ENCODE measurements around the gene RNASE1. TPM values are rescaled to one million over a fixed set of nuclear protein-coding genes. Genes with fewer than 3 reads are reported as not detected.
"Not testable (repeated sequence)": the region's sequence is repeated elsewhere in the genome, so short reads cannot be mapped to it uniquely, and the experiment has no call there.

RNASE1 gene
- 2.1 and 9.4 TPM in 2 replicates for total RNA-seq (2014; rRNA removed; shearing (Covaris generic))

DNA sequence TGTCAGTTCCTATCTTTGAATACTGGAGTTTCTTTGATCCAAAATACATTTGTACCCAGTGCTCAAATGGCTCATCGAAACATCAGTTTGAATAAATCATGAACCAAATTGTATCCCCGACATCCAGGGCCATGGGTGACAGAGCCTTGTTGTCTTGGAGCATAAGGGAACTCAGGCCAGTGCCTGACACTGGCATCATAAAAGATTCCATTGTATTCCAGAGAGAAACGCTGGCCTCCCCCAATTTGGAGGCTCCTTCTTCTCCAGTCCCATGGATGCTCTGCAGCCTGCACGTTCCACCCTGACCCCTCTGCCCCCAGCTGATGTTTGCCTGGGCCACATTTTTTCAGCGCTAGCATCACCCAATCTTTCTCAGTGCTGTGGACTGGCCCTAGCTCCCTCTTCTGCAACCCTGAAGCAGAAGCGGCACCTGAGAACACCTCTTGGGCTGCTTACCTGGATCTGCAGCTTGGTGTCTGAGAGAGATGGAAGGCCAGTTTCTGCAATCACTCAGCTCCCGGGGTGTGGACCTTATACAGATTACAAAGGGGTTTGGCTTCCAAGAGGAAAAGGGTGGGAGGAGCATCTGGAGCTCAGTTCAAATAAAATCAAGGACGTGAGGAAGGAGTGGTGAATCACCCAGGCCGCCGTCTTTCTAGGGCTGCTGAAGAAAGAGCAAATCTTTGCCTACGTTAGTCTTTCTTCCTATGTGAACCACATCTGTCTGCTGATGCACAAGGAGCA is at the start of gene RNASE1:
Gene RNASE1, minus strand, starts transcription at position 504 of the 744 bp plus-strand sequence. CDS start 776 bp downstream, outside the sequence.
- DNase-seq (ENCODE audit: low spot score) = peak; percentile 11

DNA sequence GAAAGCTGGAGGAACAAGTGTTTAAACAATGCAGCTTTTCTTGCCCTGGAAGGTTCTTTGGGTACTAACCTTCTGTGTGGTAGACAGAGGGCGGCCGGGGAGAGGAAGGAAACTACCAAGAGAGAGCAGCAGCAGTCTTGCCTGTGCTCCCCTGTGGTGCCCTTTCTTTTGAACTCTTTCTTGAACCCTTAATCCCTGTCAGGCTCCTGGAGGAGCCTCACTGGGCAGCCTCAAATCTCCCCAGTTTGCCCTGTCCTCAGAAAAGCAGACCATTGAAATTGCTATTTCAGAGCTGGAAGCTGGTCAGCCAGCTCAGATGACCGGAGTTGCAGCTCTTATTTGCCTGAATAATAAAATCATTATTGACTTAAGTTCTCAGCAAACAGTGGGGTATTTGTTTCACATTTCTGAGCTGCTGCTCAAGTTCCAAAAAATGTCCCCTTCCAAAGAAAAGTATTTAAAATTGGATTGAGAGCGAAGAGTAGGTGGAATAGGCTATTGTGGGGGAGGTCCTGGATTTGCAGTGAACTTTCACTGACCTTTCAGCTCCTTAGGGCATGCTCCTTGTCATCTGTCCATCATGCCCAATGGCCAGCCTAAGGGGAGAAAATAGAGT is 46.4 kb upstream of the RNASE1 start:
- no peak for DNase-seq (ENCODE audit: low spot score)

DNA sequence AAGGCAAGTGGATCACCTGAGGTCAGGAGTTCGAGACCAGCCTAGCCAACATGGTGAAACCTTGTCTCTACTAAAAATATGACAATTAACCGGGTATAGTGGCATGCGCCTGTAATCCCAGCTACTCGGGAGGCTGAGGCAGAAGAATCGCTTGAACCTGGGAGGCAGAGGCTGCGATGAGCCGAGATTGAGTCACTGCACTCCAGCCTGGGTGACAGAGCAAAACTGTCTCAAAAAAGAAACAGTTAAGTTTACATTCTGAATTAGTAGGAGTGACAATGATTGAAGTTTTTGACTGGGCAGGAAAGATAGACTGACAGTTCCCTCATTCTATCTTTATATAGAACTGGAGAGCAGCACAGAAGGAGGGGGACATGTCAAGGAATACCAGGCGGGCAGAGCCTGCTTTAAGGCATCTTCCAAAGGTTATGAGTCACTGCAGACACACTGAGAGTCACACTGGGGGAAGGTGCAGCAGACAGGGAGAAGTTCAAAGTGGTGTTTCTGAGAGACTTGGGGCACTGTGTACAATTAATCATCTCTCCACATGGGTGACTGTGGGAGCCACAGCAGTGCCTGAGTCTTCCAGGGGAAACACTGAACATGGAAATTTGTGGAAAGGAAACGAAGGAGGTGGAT is 45.8 kb upstream of the RNASE1 start:
- peak; percentile 23 for DNase-seq (ENCODE audit: low spot score)

DNA sequence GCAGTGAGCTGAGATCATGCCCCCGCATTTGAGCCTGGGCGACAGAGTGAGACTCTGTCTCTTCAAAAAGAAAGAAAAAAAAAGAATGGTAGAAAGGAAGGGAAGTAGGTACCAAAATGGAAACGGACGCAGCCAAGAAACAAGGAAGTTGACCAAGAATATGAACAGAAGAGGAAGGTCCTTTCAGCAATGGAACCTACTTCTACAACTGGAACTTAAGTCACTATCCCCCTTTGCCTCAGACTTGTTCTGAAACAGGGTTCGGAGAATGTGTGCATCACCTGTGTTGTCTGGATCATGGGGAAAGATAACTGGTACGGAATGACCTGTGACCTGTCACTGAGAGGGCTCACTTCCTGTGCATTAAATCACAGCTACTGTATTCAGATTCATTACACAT is 43.9 kb upstream of the RNASE1 start:
- no peak for DNase-seq (ENCODE audit: low spot score)

DNA sequence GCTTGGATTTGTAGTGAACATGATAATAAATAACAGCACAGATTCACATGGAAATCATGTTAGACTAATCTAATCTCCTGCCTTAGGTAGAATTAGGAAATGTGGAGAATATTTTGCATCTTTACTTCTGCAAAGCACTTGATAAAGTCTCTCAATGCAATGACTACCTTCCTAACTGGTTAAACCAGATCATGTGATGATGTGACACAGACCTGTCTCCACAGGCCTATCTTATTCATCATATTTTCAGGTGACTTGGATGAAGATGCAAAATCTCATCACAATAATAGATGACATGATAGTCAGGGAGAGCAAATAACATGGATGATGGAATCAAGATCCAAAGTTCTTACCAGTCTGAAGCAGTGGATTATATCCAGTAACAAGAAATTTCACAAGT is 38.5 kb upstream of the RNASE1 start:
- no peak for DNase-seq (ENCODE audit: low spot score)

DNA sequence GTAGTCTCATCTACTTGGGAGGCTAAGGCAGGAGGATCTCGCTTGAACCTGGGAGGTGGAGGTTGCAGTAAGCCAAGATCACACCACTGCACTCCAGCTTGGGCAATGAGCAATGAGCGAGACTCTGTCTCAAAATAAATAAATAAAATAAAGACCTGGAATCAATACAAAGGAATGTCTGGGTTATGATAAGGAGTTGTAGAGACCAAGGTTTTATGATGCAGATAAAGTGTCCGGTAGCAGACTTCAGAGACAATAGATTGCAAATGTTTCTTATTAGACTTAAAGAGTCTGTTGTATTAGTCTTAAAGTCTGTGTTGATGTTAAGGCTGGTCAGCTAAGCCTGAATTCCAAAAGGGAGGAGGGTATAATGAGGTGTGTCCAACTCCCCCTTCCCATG is 35.2 kb upstream of the RNASE1 start:
- DNase-seq (ENCODE audit: low spot score) = no peak

DNA sequence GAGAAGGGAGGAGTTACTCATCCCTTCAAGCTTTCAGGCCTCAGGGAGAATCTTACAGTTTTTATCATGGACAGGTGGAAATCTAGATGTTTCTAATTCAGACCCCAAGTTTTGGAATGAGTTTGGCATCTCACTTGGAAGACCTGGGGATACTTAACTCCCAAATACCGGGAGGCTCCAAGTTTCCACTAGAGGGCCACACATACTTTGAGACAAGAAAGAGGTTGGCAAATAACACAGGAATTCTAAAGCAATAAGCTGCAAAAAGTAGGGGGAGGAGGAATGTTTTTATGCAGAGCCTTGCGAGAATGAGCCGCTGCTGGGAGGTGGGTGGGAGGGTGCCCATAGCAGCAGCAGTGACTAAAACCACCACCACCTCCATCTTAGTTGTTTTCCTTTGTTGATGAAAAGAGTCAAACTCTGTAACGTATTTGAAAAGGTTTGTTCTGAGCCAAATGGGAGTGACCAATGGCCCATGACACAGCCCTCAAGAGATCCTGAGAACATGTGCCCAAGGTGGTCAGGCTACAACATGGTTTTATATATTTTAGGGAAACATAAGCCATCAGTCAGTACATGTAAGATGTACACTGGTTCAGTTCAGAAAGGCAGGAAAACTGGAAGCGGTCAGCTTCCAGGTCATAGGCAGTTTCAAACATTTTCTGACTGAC is 34.2 kb upstream of the RNASE1 start:
- DNase-seq (ENCODE audit: low spot score) = peak; percentile 16

DNA sequence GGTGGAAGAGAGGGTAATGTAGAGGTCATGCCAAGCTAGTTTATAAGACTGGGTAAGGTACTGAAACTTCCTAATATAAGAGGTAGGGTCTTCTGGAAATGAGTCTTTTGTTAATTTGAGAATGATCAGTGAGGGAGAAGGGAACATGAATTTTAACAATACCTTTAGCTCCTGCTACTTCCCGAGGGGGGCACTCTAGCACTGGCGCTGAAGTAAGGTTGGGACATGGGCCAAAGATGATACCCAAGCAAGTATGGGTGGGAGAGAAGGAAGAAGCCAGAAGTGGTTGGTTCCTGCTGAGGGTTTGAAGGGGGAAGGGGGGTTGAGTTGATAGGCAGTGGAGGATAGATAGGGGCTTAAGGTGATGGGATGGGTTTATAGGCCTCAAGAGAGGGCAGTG is 32.3 kb upstream of the RNASE1 start:
- DNase-seq (ENCODE audit: low spot score) = no peak

DNA sequence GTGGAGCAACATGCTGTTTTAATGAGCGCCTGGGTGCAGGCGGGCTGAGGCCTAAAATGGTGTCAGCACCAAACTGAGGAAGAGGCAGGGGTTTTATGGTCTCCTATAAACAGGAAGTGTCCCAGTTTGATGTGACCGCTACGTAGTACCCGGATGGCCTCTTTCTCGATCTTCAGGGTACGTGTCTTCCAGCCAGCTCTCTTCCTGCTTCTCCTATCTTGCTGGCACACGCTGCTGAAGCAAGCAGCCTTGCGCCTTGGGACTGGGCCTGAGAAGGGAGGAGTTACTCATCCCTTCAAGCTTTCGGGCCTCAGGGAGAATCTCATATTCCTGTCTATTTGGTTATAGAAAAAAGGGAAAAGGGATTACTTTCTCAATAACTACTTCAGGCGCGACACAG is 28.2 kb upstream of the RNASE1 start:
- DNase-seq (ENCODE audit: low spot score) = no peak

DNA sequence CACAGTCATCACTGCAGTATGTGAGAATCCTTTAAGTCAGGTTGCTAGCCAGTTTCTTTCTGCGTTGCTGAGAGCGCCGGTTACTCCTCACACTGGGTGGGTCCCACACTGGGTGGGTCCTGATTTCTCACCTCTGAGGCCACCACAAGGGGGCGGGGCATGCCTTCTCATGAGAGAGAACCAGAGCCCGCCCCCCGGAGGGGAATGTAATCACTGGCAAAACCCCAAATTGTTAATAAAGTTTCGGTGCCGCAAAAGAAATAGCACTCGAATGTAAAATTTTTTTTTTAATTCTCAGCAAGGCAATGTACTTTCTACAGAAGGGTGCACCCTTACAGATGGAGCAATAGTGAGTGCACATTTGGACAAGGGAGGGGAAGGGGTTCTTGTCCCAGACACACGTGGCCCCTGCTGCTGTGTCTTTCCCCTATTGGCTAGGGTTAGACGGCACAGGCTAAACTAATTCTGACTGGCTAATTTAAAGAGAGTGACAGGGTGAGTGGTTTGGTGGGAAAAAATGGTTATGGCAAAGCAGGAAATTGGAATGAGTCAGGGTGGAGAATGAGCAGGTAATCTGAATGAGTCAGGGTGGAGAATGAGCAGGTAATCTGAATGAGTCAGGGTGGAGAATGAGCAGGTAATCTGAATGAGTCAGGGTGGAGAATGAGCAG is 25.5 kb upstream of the RNASE1 start:
- not testable (repeated sequence) for DNase-seq (ENCODE audit: low spot score)

DNA sequence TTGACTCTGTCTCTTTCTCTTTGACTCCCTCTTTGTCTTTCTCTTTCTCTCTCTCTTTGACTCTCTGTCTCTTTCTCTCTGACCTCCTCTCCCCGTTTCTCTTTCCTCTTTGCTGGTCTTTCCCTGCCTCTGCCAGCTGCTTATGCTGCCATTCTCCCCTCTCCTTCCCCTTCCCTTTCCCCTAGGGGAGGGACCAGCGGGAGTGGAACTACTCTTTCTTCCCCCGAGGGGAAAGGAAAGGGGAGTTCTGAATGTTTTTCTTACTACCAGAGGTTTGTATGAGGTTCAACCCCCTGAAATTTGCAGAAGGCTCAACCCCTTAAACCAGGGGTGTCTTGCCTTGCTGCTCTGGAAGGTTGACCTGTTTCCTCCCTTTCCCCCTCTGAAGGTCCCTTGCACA is 24.7 kb upstream of the RNASE1 start:
- DNase-seq (ENCODE audit: low spot score) = no peak

DNA sequence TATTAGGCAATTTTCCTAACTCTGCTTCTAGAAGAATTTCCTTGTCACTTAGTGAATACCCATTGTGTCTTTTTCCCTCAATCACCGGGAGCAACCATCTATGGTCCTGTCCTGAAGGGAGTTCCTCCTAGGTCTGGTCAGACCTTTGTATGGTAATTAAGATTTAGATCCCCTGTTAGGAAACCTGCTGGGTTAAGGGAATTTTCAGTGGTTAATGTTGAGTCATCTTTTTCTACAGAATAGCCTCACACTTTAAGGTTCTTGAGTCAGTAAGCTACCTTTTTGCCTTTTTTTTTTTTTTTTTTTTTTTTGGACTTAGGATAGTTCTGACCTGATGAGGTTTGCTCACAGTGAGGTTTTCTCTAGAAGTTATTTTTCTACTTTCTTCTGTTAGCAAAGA is 24.0 kb upstream of the RNASE1 start:
- DNase-seq (ENCODE audit: low spot score) = not testable (repeated sequence)

DNA sequence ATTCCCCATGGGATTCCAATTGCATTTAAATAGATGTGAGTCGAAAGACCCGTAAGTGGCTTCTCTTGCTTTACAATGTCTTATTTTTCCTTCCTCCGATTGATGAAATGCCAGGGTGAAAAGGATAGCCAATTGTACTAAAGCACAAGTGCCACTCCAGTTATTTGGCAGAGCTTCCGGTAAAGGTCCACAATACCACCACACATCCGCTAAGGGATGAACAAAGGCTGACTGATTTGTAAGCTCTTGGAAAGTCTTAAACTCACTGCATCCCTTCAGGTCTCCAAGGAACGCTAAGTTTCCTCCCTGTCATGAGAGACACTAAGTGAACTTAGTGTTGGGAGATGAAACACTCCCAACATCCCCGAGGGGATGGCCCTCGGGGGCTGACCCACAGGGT is 21.2 kb upstream of the RNASE1 start:
- DNase-seq (ENCODE audit: low spot score) = no peak

DNA sequence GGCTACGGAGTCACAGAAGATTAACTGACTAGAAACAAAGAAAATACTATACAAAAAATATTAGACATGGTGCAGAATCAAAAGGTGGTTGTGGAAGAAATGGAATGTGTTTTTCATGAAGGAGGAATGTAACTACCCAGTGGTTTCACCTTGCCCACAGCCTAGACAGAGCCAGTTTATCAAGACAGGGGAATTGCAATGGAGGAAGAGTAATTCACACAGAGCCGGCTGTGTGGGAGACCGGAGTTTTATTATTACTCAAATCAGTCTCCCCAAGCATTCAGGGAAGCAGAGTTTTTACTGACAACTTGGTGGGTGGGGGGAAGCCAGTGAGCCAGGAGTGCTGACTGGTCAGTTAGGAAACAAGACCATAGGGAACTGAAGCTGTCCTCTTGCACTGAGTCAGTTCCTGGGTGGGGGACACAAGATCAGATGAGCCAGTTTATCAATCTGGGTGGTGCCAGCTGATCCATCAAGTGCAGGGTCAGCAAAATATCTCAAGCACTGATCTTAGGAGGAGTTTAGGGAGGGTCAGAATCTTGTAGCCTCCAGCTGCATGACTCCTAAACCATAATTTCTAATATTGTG is 19.0 kb upstream of the RNASE1 start:
- not testable (repeated sequence) for DNase-seq (ENCODE audit: low spot score)

DNA sequence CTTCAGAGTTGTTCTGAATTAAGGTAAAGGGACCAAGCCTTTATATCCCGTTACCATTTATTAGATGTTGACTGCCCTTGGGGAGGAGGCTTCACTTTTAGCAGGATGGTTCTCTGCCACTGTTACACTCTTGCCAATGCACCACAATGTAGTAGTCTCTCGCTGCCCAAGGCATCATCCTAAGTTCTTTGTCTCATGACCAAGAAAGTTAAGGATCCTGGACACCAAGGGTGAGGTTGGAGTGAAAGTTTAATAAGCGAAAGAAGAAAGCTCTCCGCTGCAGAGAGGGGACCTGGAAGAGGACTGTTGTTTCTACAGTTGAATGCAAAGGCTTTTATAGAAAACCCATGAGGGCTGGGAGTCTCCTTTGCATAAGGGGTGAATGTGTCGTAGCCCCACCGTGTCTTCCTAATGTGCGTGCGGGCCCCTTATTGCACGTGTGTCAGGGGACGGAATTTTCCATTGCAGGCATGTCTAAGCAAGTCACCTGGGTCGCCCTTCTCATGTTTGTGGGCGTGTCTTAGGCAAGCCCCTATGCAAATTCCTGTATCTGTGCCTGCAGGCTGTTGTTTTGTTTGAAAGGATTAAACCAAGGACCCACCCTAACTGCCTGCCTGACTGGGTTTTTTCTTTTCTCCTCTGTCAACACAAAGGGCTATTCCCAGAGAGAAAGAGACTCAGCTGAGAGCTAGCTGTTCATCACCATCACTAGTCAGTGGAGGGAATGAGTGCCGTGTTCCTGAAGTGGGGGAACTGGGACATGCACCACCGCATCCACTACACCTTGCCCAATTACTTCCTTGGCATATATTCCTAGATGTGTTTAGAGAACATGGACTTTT is 17.6 kb upstream of the RNASE1 start:
- DNase-seq (ENCODE audit: low spot score) = no peak

DNA sequence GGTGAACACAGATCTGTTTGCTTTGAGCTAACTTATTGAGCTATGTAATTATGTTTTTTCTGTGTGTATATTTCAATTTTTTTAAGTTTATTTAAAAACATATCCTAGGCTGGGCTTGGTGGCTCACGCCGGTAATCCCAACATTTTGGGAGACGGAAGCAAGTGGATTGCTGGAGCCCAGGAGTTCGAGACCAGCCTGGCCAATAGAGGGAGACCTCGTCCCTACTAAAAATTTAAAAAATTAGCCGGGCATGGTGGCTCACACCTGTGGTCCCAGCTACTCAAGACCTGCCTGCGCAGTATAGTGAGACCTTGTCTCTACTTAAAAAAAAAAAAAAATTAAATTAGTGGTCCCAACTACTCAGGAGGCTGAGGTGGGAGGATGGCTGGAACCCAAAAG is 16.2 kb upstream of the RNASE1 start:
- DNase-seq (ENCODE audit: low spot score) = no peak

DNA sequence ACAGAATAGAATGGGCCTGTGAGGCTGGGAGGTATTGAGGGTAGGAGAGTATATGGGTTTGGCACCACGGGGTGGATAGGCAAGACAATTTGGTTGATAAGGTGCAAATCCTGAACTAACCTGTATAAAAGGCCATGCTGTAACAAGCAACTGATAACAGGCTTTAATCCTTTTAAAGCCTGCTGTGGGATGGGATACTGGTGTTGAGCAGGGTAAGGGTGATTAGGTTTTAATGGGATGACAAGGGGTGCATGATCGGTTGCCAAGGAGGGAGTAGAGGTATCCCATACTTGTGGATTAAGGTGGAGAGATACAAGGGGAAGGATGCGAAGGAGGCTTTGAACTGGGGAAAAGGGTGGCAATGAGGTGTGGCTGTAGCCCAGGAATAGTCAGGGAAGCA is 13.3 kb upstream of the RNASE1 start:
- not testable (repeated sequence) for DNase-seq (ENCODE audit: low spot score)

DNA sequence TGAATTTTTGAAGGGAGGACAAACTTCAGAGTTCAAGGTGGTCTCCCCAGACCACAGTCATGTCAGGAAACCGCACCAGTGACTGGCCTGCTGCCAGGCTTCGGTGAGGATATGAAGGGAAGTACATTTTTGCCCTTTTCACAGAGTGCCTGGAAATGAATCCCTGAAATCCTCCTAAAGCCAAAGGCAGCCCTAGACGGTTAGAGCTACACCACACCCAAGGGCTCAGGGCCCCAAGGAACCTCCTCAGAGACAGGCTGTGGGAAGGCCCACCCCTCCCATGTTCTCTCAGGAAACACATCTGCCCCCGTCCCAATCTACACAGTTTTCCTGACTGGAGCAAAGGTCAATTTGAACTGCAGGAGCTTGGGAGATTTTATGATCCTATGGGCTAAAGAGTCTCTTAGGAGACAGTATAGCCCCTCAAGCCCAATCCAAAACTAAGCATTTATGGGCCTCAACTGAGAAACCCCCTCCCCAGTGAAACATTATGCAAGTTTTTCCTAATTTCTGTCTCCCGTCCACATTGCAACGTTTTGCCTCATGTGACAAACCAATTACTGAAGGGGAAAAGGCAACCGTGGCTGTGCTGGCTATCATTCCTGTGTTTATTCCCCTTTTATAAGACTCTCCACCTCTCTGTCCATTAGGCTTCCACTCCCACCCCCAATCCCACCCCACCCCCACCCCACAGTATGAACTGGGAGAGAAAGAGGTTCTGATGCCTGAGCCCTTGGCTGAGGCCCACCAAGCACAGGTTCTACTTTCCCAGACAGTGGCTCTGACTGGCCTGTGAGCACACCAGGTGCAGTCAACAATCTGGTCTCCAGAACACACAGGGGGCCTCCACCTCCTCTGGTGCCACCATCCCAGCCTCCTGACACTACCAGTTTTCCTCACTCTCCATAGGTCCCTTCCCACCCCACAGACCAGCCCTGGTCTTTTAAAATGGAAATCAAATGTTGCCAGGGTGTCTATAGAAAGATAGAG is 9.6 kb upstream of the RNASE1 start:
- peak; percentile 11 for DNase-seq (ENCODE audit: low spot score)

DNA sequence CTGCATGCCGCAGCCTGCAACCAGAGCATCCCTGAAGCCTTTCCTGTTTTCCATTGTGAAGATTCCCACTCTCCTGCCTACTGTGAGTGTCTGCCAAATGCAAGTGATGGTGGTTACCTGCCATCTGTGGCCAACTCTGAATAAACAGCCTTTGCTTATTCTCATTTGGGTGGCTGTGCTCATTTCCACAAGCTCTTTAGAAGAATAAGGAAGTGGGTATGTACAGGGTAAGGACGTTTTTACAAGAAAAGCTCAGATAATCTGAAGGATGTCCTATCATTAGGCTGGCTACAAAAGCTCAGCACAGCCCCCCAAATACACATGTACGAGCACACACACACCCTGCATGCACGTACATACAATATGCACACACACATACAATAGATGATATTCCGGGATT is 7.3 kb upstream of the RNASE1 start:
- DNase-seq (ENCODE audit: low spot score) = no peak

DNA sequence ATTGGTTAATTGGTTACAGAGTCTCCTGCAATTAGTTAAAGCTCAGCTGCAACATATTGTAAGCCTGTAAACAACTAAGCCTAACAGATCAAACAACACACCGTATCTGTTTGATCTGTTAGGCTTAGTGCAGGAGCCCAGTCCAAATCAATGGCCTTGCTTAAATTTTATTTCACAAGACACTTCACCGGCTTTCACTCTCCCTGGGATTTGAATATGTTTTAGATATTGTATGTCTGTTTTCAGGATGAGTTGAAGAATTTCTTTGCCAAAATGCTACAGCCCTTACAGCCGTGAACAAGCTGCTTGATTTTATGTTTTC is 5.5 kb upstream of the RNASE1 start:
- DNase-seq (ENCODE audit: low spot score) = no peak

Measured in H4 (cell line).